ENCODE results near the gene CTPS1. TPM values are rescaled to one million over a fixed set of nuclear protein-coding genes. Genes with fewer than 3 reads are reported as not detected.

The CTPS1 gene
- total RNA-seq, 1 experiment from 2014 or later = 73.4 TPM

DNA sequence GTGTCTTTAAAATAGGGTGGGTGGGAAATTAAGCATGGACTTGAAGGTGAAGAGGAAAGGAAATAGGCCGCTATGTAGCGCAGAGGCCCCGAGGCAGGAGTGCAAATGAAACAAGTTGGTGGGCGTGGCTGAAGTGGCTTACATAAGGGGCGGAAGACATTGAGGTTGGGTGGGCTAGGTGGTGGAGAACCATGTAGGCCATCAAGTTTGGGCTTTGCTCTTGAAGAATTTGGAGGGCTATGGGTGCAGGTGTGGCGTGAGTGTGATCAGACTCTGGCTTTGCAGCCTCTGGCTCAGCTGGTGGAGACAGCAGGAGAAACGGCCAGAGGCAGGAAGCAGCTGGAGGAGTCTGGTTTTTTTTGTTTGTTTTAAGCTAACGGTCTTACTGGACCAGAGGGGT is 35.4 kb downstream of the CTPS1 start:
- ChIA-PET POLR2A (no interaction called here), CTCF (no interaction called here)
- Mint-ChIP-seq H3K9me3 (no peaks in the 10 kb centered on the region), H3K4me1 (no peaks in the 10 kb centered on the region), H3K27ac (no peak overlapping the region), H3K27me3 (ENCODE audit: low read depth) (no peaks in the 10 kb centered on the region; the same call in 1 of the 2 replicates), H3K36me3 (peaks cover 49% of the 10 kb centered on the region), H3K4me3 (no peak overlapping the region)
- TF ChIP-seq ZNF396 (CRISPR knock-in tag; IDR thresholded peaks at IDR 0.05; ENCODE audit: borderline replicate concordance) (no peak), NFATC4 (CRISPR knock-in tag; IDR thresholded peaks at IDR 0.05) (no peak), NR2C2 (CRISPR knock-in tag; IDR thresholded peaks at IDR 0.05) (no peak), TEAD1 (CRISPR knock-in tag; IDR thresholded peaks at IDR 0.05) (no peak), SP1 (CRISPR knock-in tag; conservative IDR thresholded peaks at IDR 0.05) (no peak), CREB1 (CRISPR knock-in tag; IDR thresholded peaks at IDR 0.05) (no peak), MLX (CRISPR knock-in tag; IDR thresholded peaks at IDR 0.05) (no peak), NR3C1 (CRISPR knock-in tag; conservative IDR thresholded peaks at IDR 0.05; ENCODE audit: low read depth) (no peak), SMAD4 (CRISPR knock-in tag; IDR thresholded peaks at IDR 0.05) (no peak), ZNF425 (CRISPR knock-in tag; conservative IDR thresholded peaks at IDR 0.05) (no peak), USF2 (CRISPR knock-in tag; IDR thresholded peaks at IDR 0.05) (no peak)
- TF ChIP-seq, protein P1, sequence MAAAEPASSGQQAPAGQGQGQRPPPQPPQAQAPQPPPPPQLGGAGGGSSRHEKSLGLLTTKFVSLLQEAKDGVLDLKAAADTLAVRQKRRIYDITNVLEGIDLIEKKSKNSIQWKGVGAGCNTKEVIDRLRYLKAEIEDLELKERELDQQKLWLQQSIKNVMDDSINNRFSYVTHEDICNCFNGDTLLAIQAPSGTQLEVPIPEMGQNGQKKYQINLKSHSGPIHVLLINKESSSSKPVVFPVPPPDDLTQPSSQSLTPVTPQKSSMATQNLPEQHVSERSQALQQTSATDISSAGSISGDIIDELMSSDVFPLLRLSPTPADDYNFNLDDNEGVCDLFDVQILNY (CRISPR knock-in tag; IDR thresholded peaks at IDR 0.05) = no peak
- TF ChIP-seq, protein P2, sequence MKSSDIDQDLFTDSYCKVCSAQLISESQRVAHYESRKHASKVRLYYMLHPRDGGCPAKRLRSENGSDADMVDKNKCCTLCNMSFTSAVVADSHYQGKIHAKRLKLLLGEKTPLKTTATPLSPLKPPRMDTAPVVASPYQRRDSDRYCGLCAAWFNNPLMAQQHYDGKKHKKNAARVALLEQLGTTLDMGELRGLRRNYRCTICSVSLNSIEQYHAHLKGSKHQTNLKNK (CRISPR knock-in tag; IDR thresholded peaks at IDR 0.05) = no peak
- TF ChIP-seq, protein P3, sequence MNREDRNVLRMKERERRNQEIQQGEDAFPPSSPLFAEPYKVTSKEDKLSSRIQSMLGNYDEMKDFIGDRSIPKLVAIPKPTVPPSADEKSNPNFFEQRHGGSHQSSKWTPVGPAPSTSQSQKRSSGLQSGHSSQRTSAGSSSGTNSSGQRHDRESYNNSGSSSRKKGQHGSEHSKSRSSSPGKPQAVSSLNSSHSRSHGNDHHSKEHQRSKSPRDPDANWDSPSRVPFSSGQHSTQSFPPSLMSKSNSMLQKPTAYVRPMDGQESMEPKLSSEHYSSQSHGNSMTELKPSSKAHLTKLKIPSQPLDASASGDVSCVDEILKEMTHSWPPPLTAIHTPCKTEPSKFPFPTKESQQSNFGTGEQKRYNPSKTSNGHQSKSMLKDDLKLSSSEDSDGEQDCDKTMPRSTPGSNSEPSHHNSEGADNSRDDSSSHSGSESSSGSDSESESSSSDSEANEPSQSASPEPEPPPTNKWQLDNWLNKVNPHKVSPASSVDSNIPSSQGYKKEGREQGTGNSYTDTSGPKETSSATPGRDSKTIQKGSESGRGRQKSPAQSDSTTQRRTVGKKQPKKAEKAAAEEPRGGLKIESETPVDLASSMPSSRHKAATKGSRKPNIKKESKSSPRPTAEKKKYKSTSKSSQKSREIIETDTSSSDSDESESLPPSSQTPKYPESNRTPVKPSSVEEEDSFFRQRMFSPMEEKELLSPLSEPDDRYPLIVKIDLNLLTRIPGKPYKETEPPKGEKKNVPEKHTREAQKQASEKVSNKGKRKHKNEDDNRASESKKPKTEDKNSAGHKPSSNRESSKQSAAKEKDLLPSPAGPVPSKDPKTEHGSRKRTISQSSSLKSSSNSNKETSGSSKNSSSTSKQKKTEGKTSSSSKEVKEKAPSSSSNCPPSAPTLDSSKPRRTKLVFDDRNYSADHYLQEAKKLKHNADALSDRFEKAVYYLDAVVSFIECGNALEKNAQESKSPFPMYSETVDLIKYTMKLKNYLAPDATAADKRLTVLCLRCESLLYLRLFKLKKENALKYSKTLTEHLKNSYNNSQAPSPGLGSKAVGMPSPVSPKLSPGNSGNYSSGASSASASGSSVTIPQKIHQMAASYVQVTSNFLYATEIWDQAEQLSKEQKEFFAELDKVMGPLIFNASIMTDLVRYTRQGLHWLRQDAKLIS (CRISPR knock-in tag; IDR thresholded peaks at IDR 0.05; ENCODE audit: borderline replicate concordance) = no peak
- TF ChIP-seq, protein P4, sequence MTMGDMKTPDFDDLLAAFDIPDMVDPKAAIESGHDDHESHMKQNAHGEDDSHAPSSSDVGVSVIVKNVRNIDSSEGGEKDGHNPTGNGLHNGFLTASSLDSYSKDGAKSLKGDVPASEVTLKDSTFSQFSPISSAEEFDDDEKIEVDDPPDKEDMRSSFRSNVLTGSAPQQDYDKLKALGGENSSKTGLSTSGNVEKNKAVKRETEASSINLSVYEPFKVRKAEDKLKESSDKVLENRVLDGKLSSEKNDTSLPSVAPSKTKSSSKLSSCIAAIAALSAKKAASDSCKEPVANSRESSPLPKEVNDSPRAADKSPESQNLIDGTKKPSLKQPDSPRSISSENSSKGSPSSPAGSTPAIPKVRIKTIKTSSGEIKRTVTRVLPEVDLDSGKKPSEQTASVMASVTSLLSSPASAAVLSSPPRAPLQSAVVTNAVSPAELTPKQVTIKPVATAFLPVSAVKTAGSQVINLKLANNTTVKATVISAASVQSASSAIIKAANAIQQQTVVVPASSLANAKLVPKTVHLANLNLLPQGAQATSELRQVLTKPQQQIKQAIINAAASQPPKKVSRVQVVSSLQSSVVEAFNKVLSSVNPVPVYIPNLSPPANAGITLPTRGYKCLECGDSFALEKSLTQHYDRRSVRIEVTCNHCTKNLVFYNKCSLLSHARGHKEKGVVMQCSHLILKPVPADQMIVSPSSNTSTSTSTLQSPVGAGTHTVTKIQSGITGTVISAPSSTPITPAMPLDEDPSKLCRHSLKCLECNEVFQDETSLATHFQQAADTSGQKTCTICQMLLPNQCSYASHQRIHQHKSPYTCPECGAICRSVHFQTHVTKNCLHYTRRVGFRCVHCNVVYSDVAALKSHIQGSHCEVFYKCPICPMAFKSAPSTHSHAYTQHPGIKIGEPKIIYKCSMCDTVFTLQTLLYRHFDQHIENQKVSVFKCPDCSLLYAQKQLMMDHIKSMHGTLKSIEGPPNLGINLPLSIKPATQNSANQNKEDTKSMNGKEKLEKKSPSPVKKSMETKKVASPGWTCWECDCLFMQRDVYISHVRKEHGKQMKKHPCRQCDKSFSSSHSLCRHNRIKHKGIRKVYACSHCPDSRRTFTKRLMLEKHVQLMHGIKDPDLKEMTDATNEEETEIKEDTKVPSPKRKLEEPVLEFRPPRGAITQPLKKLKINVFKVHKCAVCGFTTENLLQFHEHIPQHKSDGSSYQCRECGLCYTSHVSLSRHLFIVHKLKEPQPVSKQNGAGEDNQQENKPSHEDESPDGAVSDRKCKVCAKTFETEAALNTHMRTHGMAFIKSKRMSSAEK (CRISPR knock-in tag; IDR thresholded peaks at IDR 0.05; ENCODE audit: borderline replicate concordance) = no peak
- DNase-seq (ENCODE audit: low spot score) (no peak), ATAC-seq (no peak)
